ENCODE results near the gene C11orf21.

DNA sequence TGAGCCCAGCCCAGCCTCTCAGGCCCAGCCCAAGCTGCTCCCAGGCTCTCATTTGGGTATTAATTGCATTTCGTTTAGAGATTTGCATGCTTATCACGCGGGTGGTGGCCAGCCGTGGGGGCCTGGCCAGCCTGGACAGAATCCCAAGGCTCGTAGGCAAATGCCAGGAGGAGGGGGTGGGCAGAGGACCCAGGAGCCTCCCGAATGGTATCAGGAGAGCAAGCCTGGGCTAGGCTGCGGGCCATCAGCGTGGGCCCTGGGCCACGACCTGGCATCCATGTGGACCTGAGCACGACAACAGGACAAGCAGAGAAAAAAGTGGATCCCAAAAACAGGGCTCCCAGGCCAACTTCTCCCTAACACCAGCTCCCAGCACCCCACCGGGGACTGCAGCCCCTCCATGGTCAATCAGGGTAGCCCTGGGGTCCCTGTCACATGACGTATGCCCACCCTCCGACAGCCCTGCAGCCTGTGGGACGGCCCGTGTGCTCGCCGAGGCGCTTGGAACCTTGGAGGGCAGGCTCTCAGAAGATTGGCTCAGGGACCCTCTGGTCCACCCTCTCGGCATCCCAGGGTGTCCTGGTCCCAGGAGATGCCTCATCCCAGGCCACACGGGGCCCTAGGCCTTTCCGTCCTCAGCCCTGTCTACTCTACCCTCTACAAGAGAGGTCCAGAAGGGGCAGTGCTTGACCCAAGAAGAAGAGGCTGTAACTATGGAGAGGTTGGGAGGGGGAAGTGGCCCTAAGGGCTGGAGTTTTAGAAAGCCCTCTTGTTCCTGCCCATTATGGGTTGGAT lies 40.1 kb downstream of the C11orf21 start:
- no peak for TF ChIP-seq EZH2 (IDR thresholded peaks at IDR 0.05; ENCODE audit: borderline replicate concordance, low read length)
- TF ChIP-seq, protein P1, sequence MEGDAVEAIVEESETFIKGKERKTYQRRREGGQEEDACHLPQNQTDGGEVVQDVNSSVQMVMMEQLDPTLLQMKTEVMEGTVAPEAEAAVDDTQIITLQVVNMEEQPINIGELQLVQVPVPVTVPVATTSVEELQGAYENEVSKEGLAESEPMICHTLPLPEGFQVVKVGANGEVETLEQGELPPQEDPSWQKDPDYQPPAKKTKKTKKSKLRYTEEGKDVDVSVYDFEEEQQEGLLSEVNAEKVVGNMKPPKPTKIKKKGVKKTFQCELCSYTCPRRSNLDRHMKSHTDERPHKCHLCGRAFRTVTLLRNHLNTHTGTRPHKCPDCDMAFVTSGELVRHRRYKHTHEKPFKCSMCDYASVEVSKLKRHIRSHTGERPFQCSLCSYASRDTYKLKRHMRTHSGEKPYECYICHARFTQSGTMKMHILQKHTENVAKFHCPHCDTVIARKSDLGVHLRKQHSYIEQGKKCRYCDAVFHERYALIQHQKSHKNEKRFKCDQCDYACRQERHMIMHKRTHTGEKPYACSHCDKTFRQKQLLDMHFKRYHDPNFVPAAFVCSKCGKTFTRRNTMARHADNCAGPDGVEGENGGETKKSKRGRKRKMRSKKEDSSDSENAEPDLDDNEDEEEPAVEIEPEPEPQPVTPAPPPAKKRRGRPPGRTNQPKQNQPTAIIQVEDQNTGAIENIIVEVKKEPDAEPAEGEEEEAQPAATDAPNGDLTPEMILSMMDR (conservative IDR thresholded peaks at IDR 0.05 in 1 of 2, IDR thresholded peaks at IDR 0.05 in 1 of 2; ENCODE audit: extremely low read depth in 1 of 2, insufficient read depth in 1 of 2, low read depth in 1 of 2, low read length in 2 of 2) = no peak
